PFSK-1 (cell line): ENCODE data around the gene BNC2.

Experiments used
- POLR2AphosphoS5 ChIP-seq: IDR thresholded peaks from 2 replicates; pipeline ENCODE4 v1.6.1; 2012; ENCODE audit warnings: low read depth, mild to moderate bottlenecking, control low read depth, low read length, moderate library complexity
- SIN3A ChIP-seq: IDR thresholded peaks from 2 replicates; pipeline ENCODE4 v1.6.1; 2012; ENCODE audit warnings: mild to moderate bottlenecking, low read length, moderate library complexity, borderline replicate concordance; ENCODE audit not compliant: insufficient read depth

- TF ChIP-seq POLR2AphosphoS5 (no peak), SIN3A (no peak)
These were observed 345.6 kb downstream of the BNC2 start for GRCh38 chr9:16524823-16525222.
